ENCODE results near the gene CHRNA10.
"Not testable (repeated sequence)": the region's sequence is repeated elsewhere in the genome, so short reads cannot be mapped to it uniquely, and the experiment has no call there.

The CHRNA10 gene

DNA sequence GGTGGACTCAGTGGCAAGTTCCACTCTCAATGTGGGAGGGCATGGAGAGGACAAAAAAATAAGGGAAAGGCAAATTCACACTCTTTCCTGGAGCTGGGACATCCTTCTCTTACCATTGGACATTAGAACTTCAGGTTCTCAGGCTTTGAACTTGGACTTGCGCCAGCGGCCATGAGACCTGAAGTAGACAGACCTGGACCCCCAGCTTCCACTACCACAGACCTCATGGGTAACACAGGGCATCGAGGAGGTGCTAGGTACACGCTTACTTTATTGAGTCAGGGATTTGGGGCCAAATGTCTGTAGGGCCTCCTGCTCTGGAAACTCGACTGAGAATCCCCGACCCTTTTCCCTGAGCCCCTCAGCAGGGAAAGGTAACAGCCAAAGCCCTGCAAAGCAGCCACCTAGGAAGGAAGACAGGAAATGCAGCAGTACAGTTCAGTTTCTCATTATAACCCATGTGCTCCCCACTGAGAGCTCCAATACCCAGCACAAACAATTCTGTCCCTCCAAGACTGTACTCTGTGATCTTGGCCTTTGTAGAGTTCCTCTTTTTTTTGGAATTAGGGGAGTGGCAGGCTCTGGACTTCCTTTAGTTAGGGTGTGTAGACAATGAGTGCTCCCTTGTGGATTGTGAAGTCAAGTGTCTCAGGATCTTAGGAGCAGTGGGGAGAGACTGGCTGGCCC is 5.7 kb downstream of the CHRNA10 start:
- DNase-seq (ENCODE audit: low spot score), result no peak

- DNase-seq (ENCODE audit: low spot score), result no peak
Observed at GRCh38 chr11:3664032-3664630, 7.1 kb downstream of the CHRNA10 start.

- no peak for DNase-seq (ENCODE audit: low spot score)
Observed at GRCh38 chr11:3662856-3663255, 8.3 kb downstream of the CHRNA10 start.

- DNase-seq (ENCODE audit: low spot score), result no peak
Observed at GRCh38 chr11:3660960-3661359, 10.2 kb downstream of the CHRNA10 start.

DNA sequence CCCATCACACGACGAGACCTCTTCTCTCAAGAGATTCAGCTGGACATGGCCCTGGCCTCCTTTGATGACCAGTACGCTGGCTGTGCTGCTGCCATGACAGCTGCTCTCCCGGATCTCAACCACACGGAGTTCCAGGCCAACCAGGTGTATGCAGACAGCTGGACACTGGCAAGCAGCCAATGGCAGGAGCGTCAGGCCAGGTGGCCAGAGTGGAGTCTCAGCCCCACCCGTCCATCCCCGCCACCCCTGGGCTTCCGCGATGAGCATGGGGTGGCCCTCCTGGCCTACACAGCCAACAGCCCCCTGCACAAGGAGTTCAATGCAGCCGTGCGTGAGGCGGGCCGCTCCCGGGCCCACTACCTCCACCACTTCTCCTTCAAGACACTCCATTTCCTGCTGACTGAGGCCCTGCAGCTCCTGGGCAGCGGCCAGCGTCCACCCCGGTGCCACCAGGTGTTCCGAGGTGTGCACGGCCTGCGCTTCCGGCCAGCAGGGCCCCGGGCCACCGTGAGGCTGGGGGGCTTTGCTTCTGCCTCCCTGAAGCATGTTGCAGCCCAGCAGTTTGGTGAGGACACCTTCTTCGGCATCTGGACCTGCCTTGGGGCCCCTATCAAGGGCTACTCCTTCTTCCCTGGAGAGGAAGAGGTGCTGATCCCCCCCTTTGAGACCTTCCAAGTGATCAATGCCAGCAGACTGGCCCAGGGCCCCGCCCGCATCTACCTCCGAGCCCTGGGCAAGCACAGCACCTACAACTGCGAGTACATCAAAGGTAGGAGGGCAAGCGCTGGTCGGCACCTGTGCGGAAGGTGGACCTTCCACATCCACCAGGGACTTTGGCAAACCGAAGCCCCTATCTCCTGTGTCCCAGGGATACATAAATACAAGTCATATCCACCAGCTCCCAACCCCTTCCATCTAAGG is 11.3 kb downstream of the CHRNA10 start:
- DNase-seq (ENCODE audit: low spot score), result no peak

GRCh38 chr11:3658252-3658651 is 12.9 kb downstream of the CHRNA10 start:
- no peak for DNase-seq (ENCODE audit: low spot score)

DNA sequence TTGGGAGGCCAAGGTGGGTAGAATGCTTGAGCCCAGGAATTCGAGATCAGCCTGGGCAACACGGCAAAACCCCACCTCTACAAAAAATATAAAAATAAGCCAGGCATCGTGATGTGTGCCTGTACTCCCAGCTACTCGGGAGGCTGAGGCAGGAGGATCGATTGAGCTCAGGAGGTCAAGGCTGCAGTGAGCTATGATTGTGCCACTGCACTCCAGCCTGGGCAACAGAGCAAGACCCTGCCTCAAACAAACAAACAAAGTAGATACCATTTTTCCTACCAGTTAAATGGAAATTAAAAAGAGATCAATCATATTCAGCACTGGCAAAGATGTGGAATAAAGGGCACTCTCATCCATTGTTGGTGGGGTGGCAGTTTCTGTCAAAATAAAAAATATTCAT is 13.9 kb downstream of the CHRNA10 start:
- DNase-seq (ENCODE audit: low spot score), result not testable (repeated sequence)

DNA sequence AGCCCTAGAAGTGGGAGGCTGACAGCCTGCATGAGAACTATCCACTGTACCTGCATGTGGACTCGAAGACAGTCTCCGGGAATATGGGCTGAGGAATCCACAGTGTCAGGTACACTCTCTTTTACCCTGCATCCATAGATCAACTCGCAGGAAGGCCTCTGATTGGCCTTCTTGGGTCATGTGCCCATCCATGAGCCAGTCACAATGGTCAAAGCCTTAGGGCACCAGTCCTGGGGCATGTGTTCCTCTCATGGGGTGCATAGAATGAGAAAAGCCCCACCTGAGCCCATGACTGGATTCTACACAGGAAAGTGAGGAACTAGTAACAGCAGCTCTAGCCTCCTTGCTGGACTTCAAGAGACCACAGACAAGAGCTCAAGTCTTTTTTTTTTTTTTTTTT is 15.6 kb downstream of the CHRNA10 start:
- DNase-seq (ENCODE audit: low spot score), result no peak

DNA sequence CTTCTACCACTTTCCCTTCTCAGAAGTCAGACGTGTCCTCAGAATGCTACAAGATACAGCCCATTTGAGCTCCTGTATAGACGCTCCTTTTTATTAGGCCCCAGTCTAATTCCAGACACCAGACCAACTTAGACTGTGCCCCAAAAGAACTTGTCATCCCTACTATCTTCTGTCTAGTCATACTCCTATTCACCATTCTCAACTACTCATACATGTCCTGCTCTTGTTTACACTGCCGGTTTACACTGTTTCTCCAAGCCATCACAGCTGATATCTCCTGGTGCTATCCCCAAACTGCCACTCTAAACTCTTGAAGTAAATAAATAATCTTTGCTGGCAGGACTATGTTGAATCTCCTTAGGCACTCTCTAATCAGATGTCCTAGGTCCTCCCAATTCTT is 18.7 kb downstream of the CHRNA10 start:
- not testable (repeated sequence) for DNase-seq (ENCODE audit: low spot score)

DNA sequence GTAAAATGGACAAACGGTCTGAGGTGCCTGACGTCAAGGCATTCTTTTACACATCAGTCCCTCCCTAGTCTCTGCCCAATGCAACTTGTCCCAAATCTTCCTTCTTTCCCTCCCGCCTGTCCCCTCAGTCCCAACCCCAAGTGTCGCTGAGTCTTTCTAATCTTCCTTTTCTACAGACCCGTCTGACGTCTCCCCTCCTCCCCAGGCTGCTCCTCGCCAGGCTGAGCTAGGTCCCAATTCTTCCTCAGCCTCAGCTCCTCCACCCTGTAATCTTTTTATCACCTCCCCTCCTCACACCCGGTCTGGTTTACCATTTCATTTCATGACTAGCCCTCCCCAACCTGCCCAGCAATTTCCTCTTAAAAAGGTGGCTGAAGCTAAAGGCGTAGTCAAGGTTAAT is 21.8 kb downstream of the CHRNA10 start:
- DNase-seq (ENCODE audit: low spot score), result not testable (repeated sequence)

DNA sequence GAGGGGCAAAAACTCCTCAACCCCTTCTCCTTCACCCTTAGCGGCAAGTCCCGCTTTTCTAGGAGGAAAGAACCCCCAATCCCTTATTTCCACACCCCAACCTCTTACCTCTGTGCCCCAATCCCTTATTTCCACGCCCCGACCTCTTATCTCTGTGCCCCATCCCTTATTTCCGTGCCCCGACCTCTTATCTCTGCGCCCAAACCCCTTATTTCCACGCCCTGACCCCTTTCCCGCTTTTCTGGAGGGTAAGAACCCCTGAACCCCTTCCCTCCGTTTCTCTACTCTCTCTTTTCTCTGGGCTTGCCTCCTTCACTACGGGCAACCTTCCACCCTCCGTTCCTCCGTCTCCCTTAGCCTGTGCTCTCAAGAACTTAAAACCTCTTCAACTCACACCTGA is 22.3 kb downstream of the CHRNA10 start:
- DNase-seq (ENCODE audit: low spot score), result not testable (repeated sequence)

- DNase-seq (ENCODE audit: low spot score), result no peak
Observed at GRCh38 chr11:3645552-3645951, 25.6 kb downstream of the CHRNA10 start.

GRCh38 chr11:3644817-3645235 is 26.4 kb downstream of the CHRNA10 start, which contains the start of gene ART1:
Gene ART1, plus strand, starts transcription at chr11:3645128. Its CDS starts 14,086 bp downstream, at chr11:3659214.
- DNase-seq (ENCODE audit: low spot score), result no peak

GRCh38 chr11:3643102-3643546 is 28.1 kb downstream of the CHRNA10 start:
- DNase-seq (ENCODE audit: low spot score), result not testable (repeated sequence)

GRCh38 chr11:3642071-3642951 is 28.9 kb downstream of the CHRNA10 start:
- peak; percentile 99 for DNase-seq (ENCODE audit: low spot score)

GRCh38 chr11:3641701-3642070 is 29.5 kb downstream of the CHRNA10 start, which contains the start of gene ART5:
Gene ART5, minus strand, starts transcription at chr11:3641992. Its CDS starts 130 bp downstream, at chr11:3641862.
- no peak for DNase-seq (ENCODE audit: low spot score)

GRCh38 chr11:3641191-3641590 is 30.0 kb downstream of the CHRNA10 start:
- DNase-seq (ENCODE audit: low spot score), result no peak

- no peak for DNase-seq (ENCODE audit: low spot score)
Observed at GRCh38 chr11:3639841-3640240, 31.3 kb downstream of the CHRNA10 start.

- no peak for DNase-seq (ENCODE audit: low spot score)
Observed at GRCh38 chr11:3638513-3638912, 32.7 kb downstream of the CHRNA10 start.

DNA sequence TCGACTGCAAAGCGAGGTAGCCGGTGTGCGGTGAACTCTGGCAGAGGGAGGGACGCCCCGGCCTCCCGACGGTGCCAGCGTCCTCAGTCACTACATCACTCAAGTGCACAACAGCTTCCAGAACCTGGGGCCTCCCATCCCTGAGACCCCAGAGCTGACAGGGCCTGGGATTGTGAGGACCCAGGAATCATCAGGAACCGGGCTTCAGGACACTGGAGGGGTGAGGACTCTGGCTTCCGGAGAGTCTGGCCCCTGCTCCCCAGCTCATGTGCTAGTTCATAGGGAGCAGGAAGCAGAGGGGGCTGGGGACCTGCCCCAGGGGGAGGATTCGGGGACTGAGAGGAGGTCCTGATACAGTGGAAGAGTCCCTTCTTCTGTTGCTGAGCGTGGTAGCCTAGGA is 34.0 kb downstream of the CHRNA10 start:
- no peak for DNase-seq (ENCODE audit: low spot score)

GRCh38 chr11:3635641-3636375 is 35.4 kb downstream of the CHRNA10 start:
- no peak for DNase-seq (ENCODE audit: low spot score)
